ENCODE measurements around the gene PRKD1. TPM values are rescaled to one million over a fixed set of nuclear protein-coding genes. Genes with fewer than 3 reads are reported as not detected.

Gene PRKD1
- polyA plus RNA-seq, 1 of the 3 experiments (the other 2 are of a cell fraction): 0.07 TPM

DNA sequence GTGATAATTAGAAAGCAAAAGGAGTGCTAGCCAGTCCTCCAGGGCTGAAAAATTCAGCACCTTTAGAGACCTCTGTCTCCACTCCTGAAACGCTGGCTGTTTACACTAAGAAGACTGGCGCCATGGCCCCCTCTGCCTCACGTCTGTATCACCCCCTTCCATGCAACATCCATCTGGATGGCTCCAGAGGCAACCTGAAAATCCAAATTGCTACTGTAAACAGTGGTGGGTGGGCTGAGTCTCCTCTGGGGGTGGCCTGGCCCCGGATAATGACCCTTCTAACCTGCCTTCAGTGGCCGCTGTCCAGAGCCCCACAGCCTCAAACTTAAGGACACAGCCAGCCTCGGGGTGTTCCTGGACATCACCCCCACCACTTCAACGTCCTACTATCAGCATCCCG lies 1.4 kb downstream of the PRKD1 start (continued):
- TF ChIP-seq EP300 (IDR thresholded peaks at IDR 0.05; ENCODE audit: borderline replicate concordance in 1 of 2, low read depth in 1 of 2, low read length in 1 of 2): no peak
- TF ChIP-seq, protein P1, sequence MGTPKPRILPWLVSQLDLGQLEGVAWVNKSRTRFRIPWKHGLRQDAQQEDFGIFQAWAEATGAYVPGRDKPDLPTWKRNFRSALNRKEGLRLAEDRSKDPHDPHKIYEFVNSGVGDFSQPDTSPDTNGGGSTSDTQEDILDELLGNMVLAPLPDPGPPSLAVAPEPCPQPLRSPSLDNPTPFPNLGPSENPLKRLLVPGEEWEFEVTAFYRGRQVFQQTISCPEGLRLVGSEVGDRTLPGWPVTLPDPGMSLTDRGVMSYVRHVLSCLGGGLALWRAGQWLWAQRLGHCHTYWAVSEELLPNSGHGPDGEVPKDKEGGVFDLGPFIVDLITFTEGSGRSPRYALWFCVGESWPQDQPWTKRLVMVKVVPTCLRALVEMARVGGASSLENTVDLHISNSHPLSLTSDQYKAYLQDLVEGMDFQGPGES (IDR thresholded peaks at IDR 0.05; ENCODE audit: low read depth, low read length): no peak
- TF ChIP-seq, protein P2, sequence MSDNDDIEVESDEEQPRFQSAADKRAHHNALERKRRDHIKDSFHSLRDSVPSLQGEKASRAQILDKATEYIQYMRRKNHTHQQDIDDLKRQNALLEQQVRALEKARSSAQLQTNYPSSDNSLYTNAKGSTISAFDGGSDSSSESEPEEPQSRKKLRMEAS (IDR thresholded peaks at IDR 0.05; ENCODE audit: low read depth): no peak

DNA sequence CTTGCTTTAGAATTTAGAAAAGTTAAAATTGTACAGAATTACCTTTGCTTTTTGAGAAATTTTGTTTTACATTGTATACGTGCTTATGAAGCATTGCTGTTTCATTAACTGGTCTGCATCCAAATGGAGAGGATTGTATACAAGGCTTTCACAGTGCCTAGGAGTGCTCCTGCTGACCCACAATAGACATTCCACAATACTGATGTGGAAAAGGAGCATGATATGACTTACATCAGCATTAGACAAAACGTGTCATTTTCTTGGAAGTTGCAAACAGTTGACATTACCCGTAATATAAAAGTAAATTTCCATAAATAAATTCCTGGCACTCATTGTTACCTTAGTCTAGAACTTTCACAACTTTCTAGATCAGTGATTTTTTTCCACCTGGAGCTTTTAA lies 1.9 kb downstream of the PRKD1 start:
- Histone ChIP-seq H3K79me2 (ENCODE audit: insufficient read depth) (no peaks in the 10 kb centered on the region), H3K9me3 (no peaks in the 10 kb centered on the region), H3K27ac (ENCODE audit: low read depth in 2 of 2, low read length in 1 of 2) (no peak overlapping the region), H3K4me1 (ENCODE audit: control insufficient read depth in 1 of 2, insufficient read depth in 2 of 2, low read depth in 1 of 2, low read length in 1 of 2) (peaks cover 0 to 4% of the 10 kb centered on the region in 2 experiments; a peak in 1 of 4 replicates), H3F3A (replicated peaks; ENCODE audit: insufficient read depth) (peaks cover 14% of the 10 kb centered on the region), H4K20me1 (ENCODE audit: insufficient read depth) (no peaks in the 10 kb centered on the region), H3K27me3 (ENCODE audit: insufficient read depth) (peaks cover 21% of the 10 kb centered on the region; the same call in 1 of the 2 replicates), H2AFZ (ENCODE audit: low read depth) (no peak overlapping the region), H3K9ac (no peak overlapping the region), H3K4me2 (no peak overlapping the region), H3K9me2 (no peaks in the 10 kb centered on the region), H3K36me3 (replicated peaks in 1 of 2; ENCODE audit: control insufficient read depth in 1 of 2, insufficient read depth in 2 of 2, low read length in 1 of 2) (no peaks in the 10 kb centered on the region), H3K4me3 (ENCODE audit: low read depth in 2 of 2, low read length in 1 of 2) (no peak overlapping the region)
- TF ChIP-seq RAD21 (IDR thresholded peaks at IDR 0.05; ENCODE audit: low read length): no peak
- no peak for TF ChIP-seq REST (IDR thresholded peaks at IDR 0.05; ENCODE audit: low read depth, low read length)
- TF ChIP-seq NRF1 (IDR thresholded peaks at IDR 0.05; ENCODE audit: low read depth, low read length): no peak
- ChIA-PET POLR2A (no interaction called here), CTCF (interaction anchor here (1.5 kb wide), 1 partner anchor 15 kb away, joined by 3 read pairs; no protein-coding TSS in a partner anchor)
- DNase-seq: no peak
- 16% methylated on average over 3 of the region's 3 CpGs for WGBS (ENCODE audit: low lambda C conversion rate)

DNA sequence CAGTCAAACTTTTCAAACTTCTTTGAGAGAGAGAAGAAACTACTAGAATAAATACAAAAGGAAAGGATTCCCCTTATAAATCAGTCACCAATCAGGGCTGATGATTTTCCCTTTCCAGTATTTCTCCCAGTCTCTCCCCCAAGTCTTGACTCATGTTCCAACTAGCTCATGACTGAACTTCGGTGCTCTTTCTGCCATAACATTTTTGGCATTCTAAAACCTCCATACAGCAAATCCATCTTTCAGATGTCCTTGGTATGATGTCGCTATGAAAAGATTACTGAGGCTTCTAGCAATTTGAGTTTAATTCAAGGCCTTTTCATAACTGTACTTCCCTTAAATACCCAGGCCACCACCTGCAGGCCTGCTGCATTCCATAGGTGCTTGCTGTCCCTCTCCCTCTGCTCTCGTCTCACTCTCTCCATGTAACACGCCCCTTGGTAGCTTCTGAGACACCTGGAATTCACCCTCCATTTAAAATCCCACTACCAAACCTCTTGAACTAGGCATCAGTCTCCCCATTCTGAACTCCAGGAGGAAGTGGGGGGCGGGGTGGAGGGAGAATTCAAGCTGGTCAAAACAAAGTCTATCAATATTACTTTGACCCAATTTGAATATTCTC lies 2.4 kb downstream of the PRKD1 start:
- no peak overlapping the region for H3K4me3 ChIP-seq (ENCODE audit: low read depth in 2 of 2, low read length in 1 of 2)
- TF ChIP-seq RXRA (IDR thresholded peaks at IDR 0.05; ENCODE audit: borderline replicate concordance, low read depth) (no peak), GATA2 (CRISPR knock-in tag; IDR thresholded peaks at IDR 0.05) (no peak), RCOR1 (IDR thresholded peaks at IDR 0.05; ENCODE audit: low read length) (no peak), JUND (IDR thresholded peaks at IDR 0.05) (no peak), SIN3A (IDR thresholded peaks at IDR 0.05; ENCODE audit: borderline replicate concordance, low read depth, low read length) (no peak), NRF1 (IDR thresholded peaks at IDR 0.05; ENCODE audit: low read depth, low read length) (no peak), ZBTB33 (IDR thresholded peaks at IDR 0.05; ENCODE audit: borderline replicate concordance, low read depth) (no peak)
- TF ChIP-seq, protein P3, sequence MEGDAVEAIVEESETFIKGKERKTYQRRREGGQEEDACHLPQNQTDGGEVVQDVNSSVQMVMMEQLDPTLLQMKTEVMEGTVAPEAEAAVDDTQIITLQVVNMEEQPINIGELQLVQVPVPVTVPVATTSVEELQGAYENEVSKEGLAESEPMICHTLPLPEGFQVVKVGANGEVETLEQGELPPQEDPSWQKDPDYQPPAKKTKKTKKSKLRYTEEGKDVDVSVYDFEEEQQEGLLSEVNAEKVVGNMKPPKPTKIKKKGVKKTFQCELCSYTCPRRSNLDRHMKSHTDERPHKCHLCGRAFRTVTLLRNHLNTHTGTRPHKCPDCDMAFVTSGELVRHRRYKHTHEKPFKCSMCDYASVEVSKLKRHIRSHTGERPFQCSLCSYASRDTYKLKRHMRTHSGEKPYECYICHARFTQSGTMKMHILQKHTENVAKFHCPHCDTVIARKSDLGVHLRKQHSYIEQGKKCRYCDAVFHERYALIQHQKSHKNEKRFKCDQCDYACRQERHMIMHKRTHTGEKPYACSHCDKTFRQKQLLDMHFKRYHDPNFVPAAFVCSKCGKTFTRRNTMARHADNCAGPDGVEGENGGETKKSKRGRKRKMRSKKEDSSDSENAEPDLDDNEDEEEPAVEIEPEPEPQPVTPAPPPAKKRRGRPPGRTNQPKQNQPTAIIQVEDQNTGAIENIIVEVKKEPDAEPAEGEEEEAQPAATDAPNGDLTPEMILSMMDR (IDR thresholded peaks at IDR 0.05): no peak
- TF ChIP-seq, protein P4, sequence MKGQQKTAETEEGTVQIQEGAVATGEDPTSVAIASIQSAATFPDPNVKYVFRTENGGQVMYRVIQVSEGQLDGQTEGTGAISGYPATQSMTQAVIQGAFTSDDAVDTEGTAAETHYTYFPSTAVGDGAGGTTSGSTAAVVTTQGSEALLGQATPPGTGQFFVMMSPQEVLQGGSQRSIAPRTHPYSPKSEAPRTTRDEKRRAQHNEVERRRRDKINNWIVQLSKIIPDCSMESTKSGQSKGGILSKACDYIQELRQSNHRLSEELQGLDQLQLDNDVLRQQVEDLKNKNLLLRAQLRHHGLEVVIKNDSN (IDR thresholded peaks at IDR 0.05; ENCODE audit: borderline replicate concordance, low read depth): no peak

More for the DNA sequence above, 2.4 kb downstream of the PRKD1 start:
- peaks cover 0 to 4% of the 10 kb centered on the region in 2 experiments; a peak in 1 of 4 replicates for H3K4me1 ChIP-seq (ENCODE audit: control insufficient read depth in 1 of 2, insufficient read depth in 2 of 2, low read depth in 1 of 2, low read length in 1 of 2)
- no peak overlapping the region for H2AFZ ChIP-seq (ENCODE audit: low read depth)
- no peaks in the 10 kb centered on the region for H3K79me2 ChIP-seq (ENCODE audit: insufficient read depth)
- peaks cover 21% of the 10 kb centered on the region; the same call in 1 of the 2 replicates for H3K27me3 ChIP-seq (ENCODE audit: insufficient read depth)
- H4K20me1 ChIP-seq (ENCODE audit: insufficient read depth): no peaks in the 10 kb centered on the region
- H3K9ac ChIP-seq: no peak overlapping the region
- peaks cover 14% of the 10 kb centered on the region for H3F3A ChIP-seq (replicated peaks; ENCODE audit: insufficient read depth)
- H3K9me3 ChIP-seq: no peaks in the 10 kb centered on the region
- H3K4me2 ChIP-seq: no peak overlapping the region
- WGBS (ENCODE audit: low lambda C conversion rate): 7% methylated on average over 5 of the region's 5 CpGs
- CTCF ChIA-PET: interaction anchor here (1.5 kb wide), 1 partner anchor 16 kb away, joined by 3 read pairs; no protein-coding TSS in a partner anchor
- no peak overlapping the region for H3K27ac ChIP-seq (ENCODE audit: low read depth in 2 of 2, low read length in 1 of 2)
- no peaks in the 10 kb centered on the region for H3K9me2 ChIP-seq
- H3K36me3 ChIP-seq (replicated peaks in 1 of 2; ENCODE audit: control insufficient read depth in 1 of 2, insufficient read depth in 2 of 2, low read length in 1 of 2): no peaks in the 10 kb centered on the region
- no peak for DNase-seq
- POLR2A ChIA-PET: no interaction called here

Data from SK-N-SH (cell line).